HG03103 (cell line): Measurements from ENCODE around the gene WWC2.

ENCODE experiments used
- ATAC-seq: cut with Tn5 transposase; IDR thresholded peaks from one replicate; pipeline ENCODE4 v1.9.1; 2021; ENCODE audit warnings: low read depth; ENCODE audit not compliant: unreplicated experiment

The WWC2 gene

DNA sequence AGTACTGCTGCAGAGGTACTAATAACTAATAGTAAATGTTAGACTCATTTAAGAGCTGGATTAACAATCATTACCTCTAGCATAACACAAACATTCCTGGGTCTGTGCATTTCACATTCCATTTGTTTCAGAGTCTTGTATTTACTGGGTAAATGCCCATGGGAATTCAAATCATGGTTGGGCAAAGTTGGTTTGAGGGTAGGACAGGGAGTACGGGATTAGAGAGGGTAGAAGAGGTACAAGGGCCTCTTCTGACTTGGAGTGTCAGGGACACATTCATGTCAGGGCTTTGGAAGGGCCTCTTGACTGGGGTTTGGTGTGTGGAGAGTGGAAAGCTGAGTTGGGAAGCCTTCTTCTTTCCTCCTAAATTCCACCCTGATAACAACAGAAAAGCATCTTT lies 65.9 kb downstream of the WWC2 start:
- no peak for ATAC-seq

GRCh38 chr4:183165376-183165775 lies 66.3 kb downstream of the WWC2 start:
- no peak for ATAC-seq

GRCh38 chr4:183170894-183171293 lies 71.8 kb downstream of the WWC2 start:
- ATAC-seq, result no peak

DNA sequence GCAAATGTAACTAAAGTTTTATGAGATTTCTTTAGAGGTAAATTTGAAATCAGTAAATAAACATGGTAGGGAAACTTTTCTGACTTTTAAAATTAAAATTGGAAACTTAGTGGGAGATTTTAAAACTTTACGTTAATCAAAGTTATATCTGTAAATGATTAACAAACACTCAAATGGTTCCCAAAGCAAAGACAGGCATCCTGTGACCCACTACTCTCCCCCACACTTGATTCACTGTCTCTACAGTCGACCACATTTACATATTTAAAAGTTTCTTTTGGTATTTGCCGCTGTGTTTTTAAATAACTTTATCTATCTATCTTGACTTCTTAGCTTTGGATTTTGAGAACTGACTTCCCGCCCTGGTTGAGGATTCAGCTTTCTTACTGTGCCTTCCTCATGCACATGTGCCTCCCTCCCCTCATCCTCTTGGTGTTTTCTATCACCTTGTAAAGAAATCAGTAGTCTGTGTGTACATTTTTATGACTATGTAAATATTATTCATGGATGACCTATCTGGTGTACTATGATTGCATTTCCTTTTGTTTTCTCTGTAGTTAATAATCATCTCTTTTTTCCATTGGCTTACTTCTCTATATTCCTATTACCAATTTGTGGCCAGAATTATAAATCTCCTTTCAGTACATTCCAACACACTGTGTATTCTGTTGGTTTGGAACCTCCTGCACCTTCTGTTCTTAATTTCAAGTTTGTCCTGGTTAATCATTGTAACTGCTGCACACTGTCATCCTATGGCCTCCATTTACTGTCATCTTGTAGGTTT lies 72.6 kb downstream of the WWC2 start:
- ATAC-seq, result no peak

DNA sequence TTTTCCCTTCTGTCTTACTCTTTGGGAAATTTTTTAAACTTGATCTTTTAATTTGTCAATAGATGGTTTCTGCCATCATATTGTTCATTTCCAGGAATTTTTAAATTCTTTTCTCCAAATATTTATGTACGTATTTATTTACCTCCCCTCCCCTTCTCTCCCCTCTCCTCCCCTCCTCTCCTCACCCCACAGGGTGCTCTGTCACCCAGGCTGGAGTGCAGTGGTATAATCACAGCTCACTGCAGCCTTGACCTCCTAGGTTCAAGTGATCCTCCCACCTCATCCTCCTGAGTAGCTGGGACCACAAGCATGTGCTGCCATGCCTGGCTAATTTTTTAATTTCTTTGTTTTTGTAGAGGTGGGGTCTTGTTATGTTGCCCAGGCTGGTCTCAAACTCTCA lies 73.8 kb downstream of the WWC2 start:
- ATAC-seq, result no peak

DNA sequence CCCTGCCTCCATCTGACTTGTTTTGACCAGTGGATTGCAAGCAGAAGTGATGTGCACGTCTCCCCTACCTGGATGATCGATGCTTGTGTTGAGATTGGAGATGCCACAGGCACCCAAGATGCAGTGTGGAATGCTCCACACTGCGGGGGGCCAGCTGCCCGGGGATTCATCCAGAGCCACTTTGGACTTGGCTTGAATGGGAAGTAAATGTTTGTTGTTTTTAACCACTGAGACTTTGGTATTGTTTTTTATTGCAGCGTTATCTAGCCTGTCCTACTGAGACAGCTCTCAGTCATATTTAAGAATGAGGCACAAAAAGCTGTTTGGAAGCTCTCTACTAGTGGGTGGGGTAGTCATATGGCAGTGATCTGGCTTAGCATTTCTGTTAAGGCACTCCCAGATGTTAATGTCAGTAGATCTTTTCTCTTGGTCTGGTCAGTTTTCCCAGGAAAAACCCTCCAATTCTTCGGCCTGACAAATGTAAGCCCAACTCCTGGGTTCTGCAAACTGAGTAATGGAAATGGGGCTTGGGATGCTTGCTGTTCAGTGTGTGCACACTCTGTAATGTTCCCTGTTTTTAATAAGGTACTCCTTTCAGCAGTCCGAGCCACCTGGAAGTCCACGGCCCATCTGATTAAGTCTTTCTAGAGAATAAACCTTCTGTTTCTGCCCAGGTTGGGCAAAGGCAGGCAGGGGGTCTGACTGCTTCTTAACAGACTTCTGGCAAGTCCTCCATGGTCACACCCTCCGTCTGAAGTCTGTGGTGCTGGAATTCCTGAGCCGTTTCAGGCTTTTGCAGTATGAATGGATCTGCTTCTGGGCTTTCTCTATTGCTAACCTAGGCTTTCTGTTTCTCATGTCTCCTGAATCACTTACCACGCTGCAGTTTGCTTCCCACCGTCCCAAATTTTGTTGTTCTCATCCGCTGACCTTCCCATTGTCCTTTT lies 74.8 kb downstream of the WWC2 start:
- ATAC-seq, result no peak

DNA sequence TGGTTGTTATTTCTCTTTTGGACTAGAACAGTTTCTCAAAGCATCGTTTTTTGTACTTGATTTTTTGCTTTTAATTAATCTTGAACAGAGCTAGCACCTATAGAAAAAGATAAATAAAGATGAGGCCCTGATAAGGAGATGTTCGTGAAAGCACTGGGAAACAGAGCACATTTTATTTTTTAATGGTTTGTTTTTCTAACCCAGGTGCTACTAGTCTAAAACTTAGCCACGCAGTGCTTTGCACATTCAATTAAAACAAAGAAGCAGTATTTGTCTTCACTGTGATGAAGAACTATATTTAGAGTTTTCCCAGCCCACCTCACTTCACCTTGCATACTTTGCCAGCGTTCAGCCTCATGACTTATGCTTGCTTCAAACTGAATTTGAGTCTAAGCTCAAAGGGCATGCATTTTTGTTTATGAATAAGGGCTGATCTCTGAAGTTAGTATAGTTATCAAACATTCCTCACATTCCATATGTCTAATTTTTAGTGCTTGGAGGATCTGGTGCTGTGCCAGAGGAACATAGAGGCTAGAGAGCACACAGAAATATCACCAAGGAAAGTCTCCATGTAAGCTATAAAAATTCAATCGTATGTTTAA lies 76.7 kb downstream of the WWC2 start:
- ATAC-seq, result no peak

DNA sequence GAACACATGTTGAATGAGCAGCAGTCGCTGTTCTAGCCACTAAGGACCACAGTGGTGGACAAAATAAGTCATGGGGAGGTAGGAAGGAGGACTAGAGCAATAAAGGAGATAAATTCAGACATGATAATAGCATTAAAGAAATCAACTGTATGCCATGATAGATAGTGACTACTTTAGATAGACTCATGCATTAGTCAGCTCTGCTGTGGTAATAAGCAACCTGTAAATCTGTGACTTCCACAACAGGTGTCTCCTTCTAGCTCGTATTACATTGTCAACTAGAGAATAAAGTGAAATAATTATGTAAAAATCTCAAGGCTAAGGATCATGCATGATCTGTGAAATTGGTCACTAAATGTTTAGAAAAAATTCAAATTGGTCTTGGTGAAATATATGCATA lies 77.9 kb downstream of the WWC2 start:
- no peak for ATAC-seq

DNA sequence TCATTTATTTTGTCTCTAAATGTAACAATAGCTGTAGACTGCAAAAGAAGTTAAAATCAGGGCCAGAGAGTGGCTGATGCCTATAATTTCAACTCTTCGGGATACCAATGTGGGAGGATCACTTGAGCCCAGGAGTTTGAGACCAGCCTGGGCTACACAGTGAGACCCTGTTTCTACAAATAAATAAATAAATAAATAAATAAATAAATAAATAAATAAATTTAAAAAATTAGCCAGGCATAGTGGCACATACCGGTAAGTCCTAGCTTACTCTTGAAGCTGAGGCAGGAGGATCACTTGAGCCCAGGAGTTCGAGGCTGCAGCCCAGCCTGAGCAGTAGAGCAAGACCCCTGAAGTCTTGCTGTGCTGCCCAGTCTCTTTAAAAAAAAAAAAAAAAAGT lies 79.1 kb downstream of the WWC2 start:
- no peak for ATAC-seq

GRCh38 chr4:183180096-183180495 lies 81.0 kb downstream of the WWC2 start:
- no peak for ATAC-seq

- no peak for ATAC-seq
These were observed 81.6 kb downstream of the WWC2 start for GRCh38 chr4:183180621-183181020.

- no peak for ATAC-seq
These were observed 82.0 kb downstream of the WWC2 start for GRCh38 chr4:183181081-183181480.

GRCh38 chr4:183182873-183183725 lies 84.0 kb downstream of the WWC2 start:
- no peak for ATAC-seq

DNA sequence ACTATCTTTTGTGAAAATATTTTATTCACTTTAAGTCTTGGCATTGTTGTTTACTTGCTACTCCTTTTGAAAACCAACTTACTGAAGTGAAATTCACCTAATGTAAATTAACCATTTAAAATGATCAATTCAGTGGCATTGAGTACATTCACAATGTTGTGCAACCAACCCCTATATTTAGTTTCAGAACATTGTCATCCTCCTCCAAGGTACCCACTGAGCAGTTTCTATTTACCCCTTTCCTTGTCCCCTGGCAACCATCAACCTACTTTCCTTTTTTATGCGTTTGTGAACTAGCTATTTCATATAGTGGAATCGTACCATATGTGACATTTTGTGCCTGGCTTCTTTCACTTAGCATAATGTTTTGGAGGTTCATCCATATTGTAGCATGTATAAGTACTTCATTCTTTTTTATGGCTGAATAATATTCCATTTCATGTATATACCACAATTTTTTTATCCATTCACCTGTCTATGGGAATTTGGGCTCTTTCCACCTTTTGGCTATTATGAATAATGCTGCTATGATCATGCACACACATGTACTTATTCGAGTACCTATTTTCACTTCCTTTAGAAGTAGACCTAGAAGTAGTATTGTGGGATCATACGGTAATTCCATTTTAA lies 85.0 kb downstream of the WWC2 start:
- ATAC-seq, result no peak

DNA sequence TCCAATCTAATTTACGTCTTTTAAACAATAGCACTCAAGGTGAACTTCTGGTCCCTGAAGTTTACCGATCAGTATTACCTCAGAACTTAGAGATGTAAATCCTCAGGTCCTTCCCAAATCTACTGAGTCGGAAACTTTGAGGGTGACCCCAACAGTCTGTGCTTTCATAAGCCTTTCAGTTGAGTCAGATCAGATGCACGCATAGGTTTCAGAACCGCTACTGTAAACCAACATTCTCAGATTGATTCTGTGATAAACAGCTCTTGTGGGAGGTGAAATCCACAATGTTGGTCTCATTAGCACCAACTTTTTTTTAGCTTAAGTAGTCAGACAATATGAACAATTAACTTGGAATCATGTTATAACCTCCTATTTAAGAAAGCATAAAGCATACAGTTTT lies 86.0 kb downstream of the WWC2 start:
- ATAC-seq, result no peak

- no peak for ATAC-seq
These were observed 86.5 kb downstream of the WWC2 start for GRCh38 chr4:183185559-183185958.

DNA sequence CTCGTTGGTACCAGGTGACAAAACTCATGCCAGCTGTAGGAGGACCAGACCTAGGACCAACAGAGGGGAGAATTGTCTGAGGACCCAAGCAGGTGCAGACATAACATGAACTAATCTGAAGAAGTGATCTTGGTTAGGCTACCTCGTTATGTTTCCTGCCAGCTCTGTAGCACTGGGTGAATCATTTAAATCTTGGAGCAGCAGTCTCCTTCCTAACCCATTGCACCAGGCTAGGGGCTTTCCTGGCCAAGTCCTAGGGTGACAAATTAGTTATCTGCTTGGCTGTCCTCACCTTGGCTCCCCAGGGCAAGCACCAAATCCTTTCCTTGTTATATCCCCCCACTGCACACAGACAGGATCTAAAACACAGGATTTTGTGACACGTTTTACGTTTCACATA lies 87.8 kb downstream of the WWC2 start:
- no peak for ATAC-seq

DNA sequence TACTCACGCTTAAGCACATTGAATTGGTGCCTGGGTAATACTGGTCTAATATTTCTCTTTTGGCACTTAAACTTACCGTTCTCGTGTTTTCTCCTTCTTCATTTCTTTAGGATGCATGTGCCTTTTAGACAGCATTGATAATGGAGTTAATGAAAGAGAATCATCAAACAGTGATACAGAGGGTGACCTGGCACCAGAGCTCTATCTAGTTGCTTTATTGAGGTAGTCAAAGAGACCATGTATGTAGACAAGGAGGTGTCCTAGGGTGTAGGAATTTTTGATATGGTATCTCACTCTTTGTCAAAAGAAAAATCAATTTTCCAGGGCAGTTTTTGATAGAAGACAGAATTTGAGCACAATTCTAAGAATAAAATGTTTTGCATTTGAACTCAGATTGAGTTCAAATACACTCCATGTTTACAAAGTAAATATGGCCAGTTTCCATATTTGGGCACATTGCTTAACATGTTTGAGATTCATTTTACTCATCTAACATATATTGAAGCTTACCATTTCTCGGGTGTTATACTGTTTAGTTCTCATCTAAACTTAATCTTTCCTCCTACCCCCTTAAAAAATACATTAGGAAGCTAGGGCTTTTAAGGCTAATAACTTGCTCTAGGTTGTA lies 92.0 kb downstream of the WWC2 start:
- no peak for ATAC-seq

DNA sequence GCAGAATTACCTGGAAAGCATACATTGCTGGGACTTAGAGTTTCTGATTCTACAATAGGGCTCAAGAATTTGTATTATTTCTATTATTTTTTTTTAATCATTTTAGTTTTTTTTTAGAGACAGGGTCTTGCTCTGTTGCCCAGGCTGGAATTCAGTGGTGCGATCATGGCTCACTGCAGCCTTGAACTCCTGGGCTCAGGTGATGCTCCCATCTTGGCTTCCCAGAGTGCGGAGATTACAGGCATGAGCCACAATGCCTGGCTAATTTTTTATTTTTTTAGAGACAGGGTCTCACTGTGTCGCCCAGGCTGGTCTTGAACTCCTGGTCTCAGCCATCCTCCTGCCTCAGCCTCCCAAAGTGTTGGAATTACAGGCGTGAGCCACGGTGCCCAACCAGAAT lies 92.6 kb downstream of the WWC2 start:
- no peak for ATAC-seq

GRCh38 chr4:183192571-183192970 lies 93.5 kb downstream of the WWC2 start:
- no peak for ATAC-seq
